Ovary (tissue), 9 donors: ENCODE measurements around the gene NKAIN2. TPM values are rescaled to one million over a fixed set of nuclear protein-coding genes. Genes with fewer than 3 reads are reported as not detected.

ENCODE experiments used
- DNase-seq, 5 donors: peaks; one replicate each; pipeline ENCODE4 v3.0.0-alpha.2; 2019 to 2020
- H3K27ac ChIP-seq, 2 donors: fragments of 200-600 bp; one replicate each; pipeline versions ENCODE4 v1.5.1 to v1.8.0; 2019 to 2022
- H3K27me3 ChIP-seq: fragments of 200-600 bp; one replicate; pipeline ENCODE4 v1.8.0; 2022
- H3K36me3 ChIP-seq: fragments of 200-600 bp; sonication (generic); one replicate; pipeline ENCODE4 v1.5.1; 2019
- H3K4me1 ChIP-seq: one replicate; pipeline ENCODE4 v1.8.1; 2013; ENCODE audit warnings: mild to moderate bottlenecking, moderate library complexity; ENCODE audit not compliant: insufficient read depth
- H3K4me3 ChIP-seq: fragments of 200-600 bp; sonication (generic); one replicate; pipeline ENCODE4 v1.5.1; 2017
- H3K9me3 ChIP-seq, 2 donors: fragments of 200-600 bp in 1 of 2; sonication (generic) in 1 of 2; one replicate each; pipeline versions ENCODE4 v1.5.1 to v1.8.1; 2013 to 2019; ENCODE audit warnings: mild to moderate bottlenecking in 1 of 2, moderate library complexity in 1 of 2
- CTCF ChIP-seq, 3 donors: fragments of 450-650 bp in 2 of 3; fragments of 200-600 bp in 1 of 3; IDR thresholded peaks; one replicate each; pipeline versions ENCODE4 v1.5.1 to v1.8.0; 2016 to 2022; ENCODE audit warnings: antibody characterized with exemption in 3 of 3, mild to moderate bottlenecking in 1 of 3
- EP300 ChIP-seq: sonication (generic); formaldehyde crosslinking; IDR thresholded peaks from one replicate; pipeline ENCODE4 v1.6.1; 2017; ENCODE audit warnings: antibody characterized with exemption
- POLR2A ChIP-seq: fragments of 450-650 bp; IDR thresholded peaks from one replicate; pipeline ENCODE4 v1.6.1; 2017; ENCODE audit warnings: antibody characterized with exemption, mild to moderate bottlenecking, moderate library complexity
- WGBS, 3 donors: extraction: QIAGEN DNeasy Blood & Tissue Kit in 1 of 3; methylation state at CpG; one replicate each; pipeline versions ENCODE4 v1.1.5 to v1.1.7; 2013 to 2017; 5-methylcytosine and 5-hydroxymethylcytosine counted together
- intact Hi-C, 4 donors: fragments of 100-400 bp; cut with DNase I; formaldehyde crosslinking; loops; one replicate each; pipeline versions ENCODE4 v1.11.0 to v1.15.1; 2022 to 2023
- polyA plus RNA-seq, 2 donors: library from polyadenylated mRNA; stranded (reverse); fragments of 200-250 nt in 1 of 2; fragments of 350-450 nt in 1 of 2; fragmentation: Illumina TruSeq in 1 of 2; extraction: RNeasy Lipid Tissue Mini Kit (QIAGEN cat#74804) in 1 of 2; gene quantifications; one replicate each; pipeline ENCODE4 v1.2.3, GENCODE V29; 2013 to 2014
- total RNA-seq, 7 donors: library from RNA; depleted of rRNA in 2 of 7; stranded (reverse); fragments of >200 nt in 2 of 7; fragmentation: NEBNext Ultra II Directional in 3 of 7; extraction: Animal tissue kit (Norgen Biotek cat#: 25700) in 3 of 7; gene quantifications; one replicate each; pipeline versions ENCODE4 v1.1.0 to v1.2.4, GENCODE V29; 2016 to 2023
- donor health status: DM: no; HTN: no; CAD: no; lungs with moderate emphysema.
- donor health status: DM: no; HTN: no; CAD: no.
- donor health status: Bipolar disorder and iron deficiency.
- donor health status: DM: yes; HTN: yes; CAD: no.
- donor health status: DM: no; HTN: no; CAD: no.
- donor health status: DM: yes; HTN: yes; CAD: no.

Gene NKAIN2
- total and polyA plus RNA-seq, 9 donors, result 0.13 to 1.0 (median 0.40) TPM; not detected in 4

- Histone ChIP-seq H3K36me3 (no peaks in the 10 kb centered on the region), H3K27me3 (no peaks in the 10 kb centered on the region), H3K9me3 (no peaks in the 10 kb centered on the region), H3K4me1 (no peaks in the 10 kb centered on the region), H3K27ac (no peak overlapping the region), H3K4me3 (no peak overlapping the region)
- intact Hi-C loops, result no loop called here
- no peak for DNase-seq
- WGBS, 3 donors, result 61 to 63% (median 62%) methylated on average over 6 of the region's 6 CpGs
- TF ChIP-seq CTCF (IDR thresholded peaks at IDR 0.05), result no peak
- no peak for TF ChIP-seq EP300
- TF ChIP-seq POLR2A, result no peak
Observed at GRCh38 chr6:123841067-123841896, 37.6 kb downstream of the NKAIN2 start.

- no peaks in the 10 kb centered on the region for H3K36me3 ChIP-seq
- DNase-seq, result no peak
- no peaks in the 10 kb centered on the region for H3K9me3 ChIP-seq
- intact Hi-C loops, result no loop called here
- H3K27me3 ChIP-seq, result no peaks in the 10 kb centered on the region
- no peaks in the 10 kb centered on the region for H3K4me1 ChIP-seq
- 81 to 88% (median 86%) methylated on average over 5 of the region's 5 CpGs for WGBS, 3 donors
- TF ChIP-seq POLR2A (no peak), CTCF (IDR thresholded peaks at IDR 0.05) (no peak), EP300 (no peak)
- no peak overlapping the region for H3K4me3 ChIP-seq
- no peak overlapping the region for H3K27ac ChIP-seq
Observed at GRCh38 chr6:123844011-123844410, 40.3 kb downstream of the NKAIN2 start.

GRCh38 chr6:123848347-123848746 is 44.7 kb downstream of the NKAIN2 start:
- Histone ChIP-seq H3K27ac (no peak overlapping the region), H3K4me1 (no peaks in the 10 kb centered on the region), H3K36me3 (no peaks in the 10 kb centered on the region), H3K27me3 (no peaks in the 10 kb centered on the region), H3K9me3 (no peaks in the 10 kb centered on the region), H3K4me3 (no peak overlapping the region)
- intact Hi-C loops, result no loop called here
- DNase-seq, result no peak
- 92 to 100% (median 97%) methylated on average over 2 of the region's 2 CpGs for WGBS, 3 donors
- TF ChIP-seq CTCF (IDR thresholded peaks at IDR 0.05) (no peak), EP300 (no peak), POLR2A (no peak)

GRCh38 chr6:123849406-123849805 is 45.7 kb downstream of the NKAIN2 start:
- Histone ChIP-seq H3K27ac (no peak overlapping the region), H3K4me3 (no peak overlapping the region)

More at GRCh38 chr6:123849406-123849805, 45.7 kb downstream of the NKAIN2 start:
- no peaks in the 10 kb centered on the region for H3K36me3 ChIP-seq
- H3K4me1 ChIP-seq, result no peaks in the 10 kb centered on the region
- H3K9me3 ChIP-seq, result no peaks in the 10 kb centered on the region
- intact Hi-C loops, result no loop called here
- 23 to 36% (median 25%) methylated on average over 3 of the region's 3 CpGs for WGBS, 3 donors
- DNase-seq, result no peak
- H3K27me3 ChIP-seq, result no peaks in the 10 kb centered on the region
- TF ChIP-seq CTCF (IDR thresholded peaks at IDR 0.05), result no peak
- no peak for TF ChIP-seq EP300
- TF ChIP-seq POLR2A, result no peak
